A673 (cell line): ENCODE measurements around the gene LCAT. TPM values are rescaled to one million over a fixed set of nuclear protein-coding genes. Genes with fewer than 3 reads are reported as not detected.
A peak's percentile ranks its signal among the peaks of the same experiment; 100 is the strongest.

Source experiments
- BruUV-seq: library from RNA; stranded (reverse); fragments of 400-500 nt; replicated peaks from 2 replicates; lab custom pipeline; 2021; lab: Mats Ljungman, UMichigan
- CTCF ChIA-PET: fragments of 300-600 bp; sonication (Branson Sonifier 250); formaldehyde crosslinking; loops from one replicate; lab custom pipeline; 2022; ENCODE audit warnings: antibody characterized with exemption; lab: Charles Lee
- POLR2A ChIA-PET: fragments of 300-600 bp; sonication (Branson Sonifier 250); formaldehyde crosslinking; loops from one replicate; lab custom pipeline; 2022; ENCODE audit warnings: antibody characterized with exemption; ENCODE audit not compliant: low non-redundant PET; lab: Charles Lee
- DNase-seq: peaks from one replicate; pipeline ENCODE4 v3.0.0-alpha.2; 2015; ENCODE audit warnings: low spot score
- H3K27ac ChIP-seq: fragments of 200-600 bp; sonication (generic); 2 replicates; pipeline ENCODE4 v1.5.1; 2016; ENCODE audit warnings: mixed run types, low read depth, mild to moderate bottlenecking, mixed read lengths, antibody characterized with exemption, low read length; ENCODE audit not compliant: poor library complexity, severe bottlenecking
- H3K27me3 ChIP-seq: fragments of 200-600 bp; sonication (generic); replicated peaks from 2 replicates; pipeline ENCODE4 v1.6.1; 2017; ENCODE audit warnings: mixed run types, low read depth, mild to moderate bottlenecking, mixed read lengths, antibody characterized with exemption, low read length; ENCODE audit not compliant: insufficient read depth, poor library complexity
- H3K36me3 ChIP-seq: fragments of 200-600 bp; sonication (generic); 2 replicates; pipeline ENCODE4 v1.6.1; 2016; ENCODE audit warnings: mixed run types, mild to moderate bottlenecking, mixed read lengths, antibody characterized with exemption, low read length; ENCODE audit not compliant: insufficient read depth, poor library complexity, severe bottlenecking
- H3K4me1 ChIP-seq: fragments of 200-600 bp; sonication (generic); 2 replicates; pipeline ENCODE4 v1.6.1; 2017; ENCODE audit warnings: mixed run types, mild to moderate bottlenecking, mixed read lengths, antibody characterized with exemption, low read length; ENCODE audit not compliant: insufficient read depth, poor library complexity, severe bottlenecking
- H3K4me3 ChIP-seq: fragments of 200-600 bp; sonication (generic); 2 replicates; pipeline ENCODE4 v1.5.1; 2016; ENCODE audit warnings: low read depth, mixed run types, mild to moderate bottlenecking, mixed read lengths, low read length; ENCODE audit not compliant: poor library complexity, severe bottlenecking
- H3K9me3 ChIP-seq: fragments of 200-600 bp; sonication (generic); 2 replicates; pipeline ENCODE4 v1.6.1; 2016; ENCODE audit warnings: mixed run types, low read depth, mild to moderate bottlenecking, mixed read lengths, antibody characterized with exemption, low read length; ENCODE audit not compliant: poor library complexity, severe bottlenecking
- EZH2 ChIP-seq: fragments of 200-600 bp; sonication (generic); IDR thresholded peaks from 2 replicates; pipeline ENCODE4 v1.6.1; 2017; ENCODE audit warnings: borderline replicate concordance, low read depth, mild to moderate bottlenecking, mixed read lengths, antibody characterized with exemption, low read length; ENCODE audit not compliant: poor library complexity, severe bottlenecking
- intact Hi-C: fragments of 100-400 bp; cut with micrococcal nuclease; formaldehyde crosslinking; loops from one replicate; pipeline ENCODE4 v1.10.0; 2022; ENCODE audit not compliant: unreplicated experiment
- total RNA-seq: library from RNA; stranded (reverse); gene quantifications from 2 replicates; pipeline ENCODE4 v1.2.3, GENCODE V29; 2021
- TF ChIP-seq, protein P1 (sequence below): fragments of 300-800, 200-600 bp; sonication (generic); conservative IDR thresholded peaks from 2 replicates; pipeline ENCODE4 v1.5.1; 2017; ENCODE audit warnings: low read depth, mild to moderate bottlenecking, antibody characterized with exemption, low read length, moderate library complexity, mixed read lengths

LCAT gene
- total RNA-seq, 1 experiment from 2014 or later: 17.6 TPM

DNA sequence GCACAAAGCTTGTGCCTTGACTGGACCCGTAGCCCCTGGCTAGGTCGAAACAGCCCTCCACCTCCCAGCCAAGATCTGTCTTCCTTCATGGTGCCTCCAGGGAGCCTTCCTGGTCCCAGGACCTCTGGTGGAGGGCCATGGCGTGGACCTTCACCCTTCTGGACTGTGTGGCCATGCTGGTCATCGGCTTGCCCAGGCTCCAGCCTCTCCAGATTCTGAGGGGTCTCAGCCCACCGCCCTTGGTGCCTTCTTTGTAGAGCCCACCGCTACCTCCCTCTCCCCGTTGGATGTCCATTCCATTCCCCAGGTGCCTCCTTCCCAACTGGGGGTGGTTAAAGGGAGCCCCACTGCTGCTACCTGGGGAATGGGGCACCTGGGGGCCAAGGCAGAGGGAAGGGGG is 15.8 kb downstream of the LCAT start:
- Histone ChIP-seq H3K4me1 (peaks cover 22% of the 10 kb centered on the region), H3K4me3 (no peak overlapping the region), H3K27me3 (no peaks in the 10 kb centered on the region), H3K27ac (no peak overlapping the region), H3K36me3 (peaks cover 15% of the 10 kb centered on the region), H3K9me3 (no peaks in the 10 kb centered on the region)
- intact Hi-C loops: loop anchor here (1.0 to 5.0 kb wide), 4 partner anchors 45 to 406 kb away; no protein-coding TSS in a partner anchor
- no TSS peak for BruUV-seq
- DNase-seq: no peak
- TF ChIP-seq, protein P1, sequence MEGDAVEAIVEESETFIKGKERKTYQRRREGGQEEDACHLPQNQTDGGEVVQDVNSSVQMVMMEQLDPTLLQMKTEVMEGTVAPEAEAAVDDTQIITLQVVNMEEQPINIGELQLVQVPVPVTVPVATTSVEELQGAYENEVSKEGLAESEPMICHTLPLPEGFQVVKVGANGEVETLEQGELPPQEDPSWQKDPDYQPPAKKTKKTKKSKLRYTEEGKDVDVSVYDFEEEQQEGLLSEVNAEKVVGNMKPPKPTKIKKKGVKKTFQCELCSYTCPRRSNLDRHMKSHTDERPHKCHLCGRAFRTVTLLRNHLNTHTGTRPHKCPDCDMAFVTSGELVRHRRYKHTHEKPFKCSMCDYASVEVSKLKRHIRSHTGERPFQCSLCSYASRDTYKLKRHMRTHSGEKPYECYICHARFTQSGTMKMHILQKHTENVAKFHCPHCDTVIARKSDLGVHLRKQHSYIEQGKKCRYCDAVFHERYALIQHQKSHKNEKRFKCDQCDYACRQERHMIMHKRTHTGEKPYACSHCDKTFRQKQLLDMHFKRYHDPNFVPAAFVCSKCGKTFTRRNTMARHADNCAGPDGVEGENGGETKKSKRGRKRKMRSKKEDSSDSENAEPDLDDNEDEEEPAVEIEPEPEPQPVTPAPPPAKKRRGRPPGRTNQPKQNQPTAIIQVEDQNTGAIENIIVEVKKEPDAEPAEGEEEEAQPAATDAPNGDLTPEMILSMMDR: no peak
- TF ChIP-seq EZH2: no peak
- CTCF ChIA-PET: interaction anchor here (1.3 to 3.3 kb wide), 2 partner anchors 44 to 111 kb away, joined by 3 to 15 read pairs; partner anchors contain the start of gene NRN1L
- POLR2A ChIA-PET: no interaction called here

DNA sequence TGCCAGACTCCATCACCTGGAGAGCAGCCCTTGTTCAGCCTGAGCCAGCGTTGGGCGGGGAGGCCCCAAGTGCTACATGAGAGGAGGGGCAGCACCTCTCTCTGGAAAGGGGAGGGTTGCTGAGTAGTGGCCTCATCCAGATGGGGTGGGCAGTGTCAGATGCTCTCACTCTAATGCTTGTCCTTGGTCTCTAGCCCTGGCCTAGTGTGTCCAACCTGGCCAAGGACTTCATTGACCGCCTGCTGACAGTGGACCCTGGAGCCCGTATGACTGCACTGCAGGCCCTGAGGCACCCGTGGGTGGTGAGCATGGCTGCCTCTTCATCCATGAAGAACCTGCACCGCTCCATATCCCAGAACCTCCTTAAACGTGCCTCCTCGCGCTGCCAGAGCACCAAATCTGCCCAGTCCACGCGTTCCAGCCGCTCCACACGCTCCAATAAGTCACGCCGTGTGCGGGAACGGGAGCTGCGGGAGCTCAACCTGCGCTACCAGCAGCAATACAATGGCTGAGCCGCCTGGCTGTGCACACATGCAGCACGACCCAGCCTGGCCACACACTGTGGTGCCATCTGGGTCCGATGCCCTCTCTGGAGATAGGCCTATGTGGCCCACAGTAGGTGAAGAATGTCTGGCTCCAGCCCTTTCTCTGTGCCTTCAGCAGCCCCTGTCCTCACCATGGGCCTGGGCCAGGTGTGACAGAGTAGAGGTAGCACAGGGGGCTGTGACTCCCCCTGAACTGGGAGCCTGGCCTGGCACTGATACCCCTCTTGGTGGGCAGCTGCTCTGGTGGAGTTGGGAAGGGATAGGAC is 16.6 kb downstream of the LCAT start:
- H3K36me3 ChIP-seq: peaks cover 15% of the 10 kb centered on the region
- peaks cover 22% of the 10 kb centered on the region for H3K4me1 ChIP-seq
- ChIA-PET POLR2A (interaction anchor here (0.5 kb wide), 1 partner anchor 223 kb away, joined by 4 read pairs; no protein-coding TSS in a partner anchor), CTCF (interaction anchor here (1.3 to 3.3 kb wide), 2 partner anchors 43 to 111 kb away, joined by 3 to 15 read pairs; partner anchors contain the start of gene NRN1L)
- no peaks in the 10 kb centered on the region for H3K9me3 ChIP-seq
- no peak for DNase-seq
- intact Hi-C loops: loop anchor here (5.0 kb wide), 1 partner anchor 405 kb away; no protein-coding TSS in a partner anchor
- TF ChIP-seq EZH2: no peak
- no peaks in the 10 kb centered on the region for H3K27me3 ChIP-seq
- H3K4me3 ChIP-seq: no peak overlapping the region
- H3K27ac ChIP-seq: peak overlapping the region; percentile 63
- BruUV-seq: no TSS peak

DNA sequence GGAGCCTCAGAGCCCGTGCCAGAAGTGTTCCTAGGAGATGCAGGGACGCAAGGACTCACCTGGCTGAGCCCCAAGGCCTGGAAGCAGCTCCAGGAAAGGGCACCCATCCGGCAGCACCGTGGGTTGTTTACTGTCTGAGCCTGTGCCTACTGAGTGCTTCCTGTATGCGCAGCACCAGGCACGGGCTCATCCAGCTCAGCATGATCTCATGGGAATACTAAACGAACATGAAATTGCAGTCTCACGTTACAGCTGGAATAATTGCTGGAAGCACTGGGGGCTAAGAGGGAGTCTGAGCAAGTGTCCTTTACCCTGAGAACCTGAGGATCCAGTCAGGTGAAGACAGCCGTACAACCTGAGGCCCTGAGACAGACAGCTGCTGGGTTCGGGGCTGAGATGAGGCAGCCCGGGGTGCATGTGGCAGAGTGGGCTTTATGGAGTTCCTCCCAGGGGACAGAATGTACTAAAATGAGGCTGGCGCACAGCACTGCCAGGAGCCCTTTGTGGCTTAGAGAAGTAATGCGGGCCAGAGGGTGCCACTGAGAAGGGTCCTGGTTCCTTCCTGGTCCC is 17.7 kb downstream of the LCAT start:
- peak; percentile 89 for DNase-seq
- intact Hi-C loops: loop anchor here (5.0 kb wide), 1 partner anchor 404 kb away; no protein-coding TSS in a partner anchor
- POLR2A ChIA-PET: no interaction called here

More for the DNA sequence above, 17.7 kb downstream of the LCAT start:
- Histone ChIP-seq H3K27me3 (no peaks in the 10 kb centered on the region), H3K4me3 (no peak overlapping the region), H3K36me3 (peaks cover 12% of the 10 kb centered on the region), H3K9me3 (no peaks in the 10 kb centered on the region), H3K4me1 (peaks cover 22% of the 10 kb centered on the region), H3K27ac (peak overlapping the region; percentile 63)
- TF ChIP-seq EZH2: no peak
- TF ChIP-seq, protein P1: peak; percentile 29; the same call in 1 of the 2 replicates
- BruUV-seq: no TSS peak
- CTCF ChIA-PET: interaction anchor here (0.6 to 3.3 kb wide), 3 partner anchors 9 to 404 kb away, joined by 7 to 15 read pairs (median 8); partner anchors contain the start of gene NRN1L
